Measurements from ENCODE around the gene CORIN. TPM values are rescaled to one million over a fixed set of nuclear protein-coding genes. Genes with fewer than 3 reads are reported as not detected.

Gene CORIN
- polyA plus RNA-seq, 3 donors: 0.01 TPM; not detected in 2

- Histone ChIP-seq H3K4me3 (replicated peaks in 1 of 3; ENCODE audit: low read depth in 2 of 3, low read length in 3 of 3) (no peak overlapping the region), H3K9ac (ENCODE audit: insufficient read depth, low read length, poor library complexity, severe bottlenecking) (no peak overlapping the region), H3K9me3 (replicated peaks in 1 of 2; ENCODE audit: control insufficient read depth in 1 of 2, insufficient read depth in 1 of 2, low read length in 2 of 2) (no peaks in the 10 kb centered on the region), H3K27me3 (ENCODE audit: control insufficient read depth in 2 of 2, insufficient read depth in 2 of 2, low read length in 2 of 2) (no peaks in the 10 kb centered on the region), H3K27ac (ENCODE audit: low read depth in 1 of 2, low read length in 2 of 2) (no peak overlapping the region), H3K36me3 (replicated peaks in 1 of 2; ENCODE audit: control insufficient read depth in 1 of 2, insufficient read depth in 2 of 2, low read length in 2 of 2) (no peaks in the 10 kb centered on the region), H3K4me1 (ENCODE audit: control insufficient read depth in 1 of 2, insufficient read depth in 2 of 2, low read length in 2 of 2) (no peaks in the 10 kb centered on the region), H4K20me1 (ENCODE audit: insufficient read depth, low read length) (no peaks in the 10 kb centered on the region), H2AFZ (ENCODE audit: insufficient read depth, low read depth, low read length, poor library complexity, severe bottlenecking) (no peak overlapping the region), H3K79me2 (ENCODE audit: insufficient read depth, low read length) (no peaks in the 10 kb centered on the region), H3K4me2 (replicated peaks; ENCODE audit: extremely low read depth, low read length, poor library complexity, severe bottlenecking) (no peak overlapping the region)
- no peak for DNase-seq
- no peaks in the 10 kb centered on the region for H3K36me3 Mint-ChIP-seq
- no peak for TF ChIP-seq CTCF (IDR thresholded peaks at IDR 0.05)
- H3K4me3 Mint-ChIP-seq: no peak overlapping the region
- no peaks in the 10 kb centered on the region for H3K27me3 Mint-ChIP-seq (ENCODE audit: low read depth in 3 of 3)
- H3K27ac Mint-ChIP-seq: no peak overlapping the region
- peaks cover 0 to 2% (median 0%) of the 10 kb centered on the region in 7 donors for H3K9me3 Mint-ChIP-seq
- H3K4me1 Mint-ChIP-seq: peaks cover 14% of the 10 kb centered on the region
- intact Hi-C loops (cut with micrococcal nuclease): no loop called here
- no CpG with 5 or more reads among the region's 2 CpGs for WGBS (ENCODE audit: insufficient coverage)
Observed at GRCh38 chr4:47718696-47719095, 119.2 kb downstream of the CORIN start.

- Mint-ChIP-seq H3K9me3 (peaks cover 0 to 2% (median 0%) of the 10 kb centered on the region in 7 donors), H3K4me3 (no peak overlapping the region), H3K27ac (no peak overlapping the region), H3K4me1 (peaks cover 9% of the 10 kb centered on the region), H3K27me3 (ENCODE audit: low read depth in 3 of 3) (no peaks in the 10 kb centered on the region), H3K36me3 (no peaks in the 10 kb centered on the region)
- no peak overlapping the region for H3K4me2 ChIP-seq (replicated peaks; ENCODE audit: extremely low read depth, low read length, poor library complexity, severe bottlenecking)
- H3K27me3 ChIP-seq (ENCODE audit: control insufficient read depth in 2 of 2, insufficient read depth in 2 of 2, low read length in 2 of 2): no peaks in the 10 kb centered on the region
- H3K4me1 ChIP-seq (ENCODE audit: control insufficient read depth in 1 of 2, insufficient read depth in 2 of 2, low read length in 2 of 2): no peaks in the 10 kb centered on the region
- TF ChIP-seq CTCF (IDR thresholded peaks at IDR 0.05): no peak
- no peak overlapping the region for H3K9ac ChIP-seq (ENCODE audit: insufficient read depth, low read length, poor library complexity, severe bottlenecking)
- intact Hi-C loops (cut with micrococcal nuclease): no loop called here
- H3K36me3 ChIP-seq (replicated peaks in 1 of 2; ENCODE audit: control insufficient read depth in 1 of 2, insufficient read depth in 2 of 2, low read length in 2 of 2): no peaks in the 10 kb centered on the region
- H3K9me3 ChIP-seq (replicated peaks in 1 of 2; ENCODE audit: control insufficient read depth in 1 of 2, insufficient read depth in 1 of 2, low read length in 2 of 2): no peaks in the 10 kb centered on the region
- WGBS (ENCODE audit: insufficient coverage): 90% methylated on average over 3 of the region's 5 CpGs
- H3K79me2 ChIP-seq (ENCODE audit: insufficient read depth, low read length): no peaks in the 10 kb centered on the region
- H2AFZ ChIP-seq (ENCODE audit: insufficient read depth, low read depth, low read length, poor library complexity, severe bottlenecking): no peak overlapping the region
- DNase-seq: no peak
- H4K20me1 ChIP-seq (ENCODE audit: insufficient read depth, low read length): no peaks in the 10 kb centered on the region
- no peak overlapping the region for H3K4me3 ChIP-seq (replicated peaks in 1 of 3; ENCODE audit: low read depth in 2 of 3, low read length in 3 of 3)
- no peak overlapping the region for H3K27ac ChIP-seq (ENCODE audit: low read depth in 1 of 2, low read length in 2 of 2)
Observed at GRCh38 chr4:47717188-47717587, 120.7 kb downstream of the CORIN start.
